ENCODE data around the gene SLC25A5. TPM values are rescaled to one million over a fixed set of nuclear protein-coding genes. Genes with fewer than 3 reads are reported as not detected.

SLC25A5 gene
- 100 to 1,000 TPM; 191 to 206 TPM for total RNA-seq
- 100 to 1,000 TPM; 209 to 304 TPM for polyA plus RNA-seq

GRCh38 chrX:119467842-119468550 is at the start of gene SLC25A5:
SLC25A5 (plus strand) TSS chrX:119468444; CDS start chrX:119468516, 72 bp downstream.
- TF ChIP-seq ATF3 (IDR thresholded peaks at IDR 0.05) = no peak
- TF ChIP-seq EGR1 (IDR thresholded peaks at IDR 0.05; ENCODE audit: low read depth in 2 of 2) = no peak
- TF ChIP-seq TAF1 (conservative IDR thresholded peaks at IDR 0.05) = peak; percentile 63
- peak; percentile 45 to 59 for TF ChIP-seq HNF4A (conservative IDR thresholded peaks at IDR 0.05)
- TF ChIP-seq YY1 (IDR thresholded peaks at IDR 0.05) = peak; percentile 33
- TF ChIP-seq, protein P1, sequence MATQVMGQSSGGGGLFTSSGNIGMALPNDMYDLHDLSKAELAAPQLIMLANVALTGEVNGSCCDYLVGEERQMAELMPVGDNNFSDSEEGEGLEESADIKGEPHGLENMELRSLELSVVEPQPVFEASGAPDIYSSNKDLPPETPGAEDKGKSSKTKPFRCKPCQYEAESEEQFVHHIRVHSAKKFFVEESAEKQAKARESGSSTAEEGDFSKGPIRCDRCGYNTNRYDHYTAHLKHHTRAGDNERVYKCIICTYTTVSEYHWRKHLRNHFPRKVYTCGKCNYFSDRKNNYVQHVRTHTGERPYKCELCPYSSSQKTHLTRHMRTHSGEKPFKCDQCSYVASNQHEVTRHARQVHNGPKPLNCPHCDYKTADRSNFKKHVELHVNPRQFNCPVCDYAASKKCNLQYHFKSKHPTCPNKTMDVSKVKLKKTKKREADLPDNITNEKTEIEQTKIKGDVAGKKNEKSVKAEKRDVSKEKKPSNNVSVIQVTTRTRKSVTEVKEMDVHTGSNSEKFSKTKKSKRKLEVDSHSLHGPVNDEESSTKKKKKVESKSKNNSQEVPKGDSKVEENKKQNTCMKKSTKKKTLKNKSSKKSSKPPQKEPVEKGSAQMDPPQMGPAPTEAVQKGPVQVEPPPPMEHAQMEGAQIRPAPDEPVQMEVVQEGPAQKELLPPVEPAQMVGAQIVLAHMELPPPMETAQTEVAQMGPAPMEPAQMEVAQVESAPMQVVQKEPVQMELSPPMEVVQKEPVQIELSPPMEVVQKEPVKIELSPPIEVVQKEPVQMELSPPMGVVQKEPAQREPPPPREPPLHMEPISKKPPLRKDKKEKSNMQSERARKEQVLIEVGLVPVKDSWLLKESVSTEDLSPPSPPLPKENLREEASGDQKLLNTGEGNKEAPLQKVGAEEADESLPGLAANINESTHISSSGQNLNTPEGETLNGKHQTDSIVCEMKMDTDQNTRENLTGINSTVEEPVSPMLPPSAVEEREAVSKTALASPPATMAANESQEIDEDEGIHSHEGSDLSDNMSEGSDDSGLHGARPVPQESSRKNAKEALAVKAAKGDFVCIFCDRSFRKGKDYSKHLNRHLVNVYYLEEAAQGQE (IDR thresholded peaks at IDR 0.05) = peak; percentile 89
- TF ChIP-seq SP1 (IDR thresholded peaks at IDR 0.05) = peak; percentile 4
- no peak for TF ChIP-seq MAX (IDR thresholded peaks at IDR 0.05)
- no peak for TF ChIP-seq FOXA2 (IDR thresholded peaks at IDR 0.05)
- no peak for TF ChIP-seq NR2F2 (IDR thresholded peaks at IDR 0.05)
- peak; percentile 32 to 42 for TF ChIP-seq RXRA (IDR thresholded peaks at IDR 0.05)
- TF ChIP-seq JUND (IDR thresholded peaks at IDR 0.05) = no peak
- Histone ChIP-seq H3K36me3 (ENCODE audit: control insufficient read depth in 4 of 4, insufficient read depth in 3 of 4, low read depth in 1 of 4, low read length in 3 of 4) (peaks cover 0 to 8% (median 7%) of the 10 kb centered on the region in 4 donors), H3K4me1 (ENCODE audit: control insufficient read depth in 4 of 4, insufficient read depth in 4 of 4, low read length in 3 of 4) (peaks cover 0 to 36% (median 9%) of the 10 kb centered on the region in 4 donors), H3K9me3 (ENCODE audit: control insufficient read depth in 4 of 4, low read length in 3 of 4) (no peaks in the 10 kb centered on the region), H3K9ac (ENCODE audit: low read depth in 1 of 2, low read length in 2 of 2) (peak within 1 kb of the TSS; percentile 48 to 75), H3K27ac (ENCODE audit: low read depth in 1 of 2, low read length in 2 of 2) (peak within 1 kb of the TSS; percentile 94 to 98), H3K27me3 (ENCODE audit: control insufficient read depth in 4 of 4, insufficient read depth in 4 of 4, low read length in 3 of 4) (no peaks in the 10 kb centered on the region), H3K4me3 (ENCODE audit: low read depth in 1 of 3, low read length in 3 of 3) (peak within 1 kb of the TSS; percentile 72 to 75 (median 75))
- peak; percentile 85 for DNase-seq (ENCODE audit: low spot score)
- WGBS = 1% methylated on average over 46 of the region's 46 CpGs

DNA sequence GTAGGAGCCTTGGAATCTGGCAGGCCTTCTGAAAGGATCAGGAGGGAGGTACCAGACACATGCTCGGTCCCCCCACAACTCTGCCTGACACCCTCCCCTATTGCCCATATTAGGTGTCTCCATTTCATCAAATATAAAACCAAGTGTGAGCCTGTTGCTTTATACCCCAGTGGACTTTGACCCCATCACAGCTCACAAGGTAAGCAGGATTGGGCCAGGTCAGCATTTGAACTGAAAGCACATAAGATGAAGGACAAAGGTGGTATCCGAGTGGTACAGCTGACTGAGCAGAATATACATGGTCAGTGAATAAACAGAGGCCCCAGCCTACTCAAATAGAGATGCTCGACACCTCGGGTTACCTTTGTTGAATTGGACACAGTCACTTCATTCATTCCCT is 49.1 kb upstream of the SLC25A5 start:
- H3K4me1 ChIP-seq (ENCODE audit: control insufficient read depth in 4 of 4, insufficient read depth in 4 of 4, low read length in 3 of 4) = peaks cover 1 to 17% (median 13%) of the 10 kb centered on the region in 4 donors
- TF ChIP-seq SP1 (IDR thresholded peaks at IDR 0.05) = peak; percentile 66
- TF ChIP-seq FOXA2 (IDR thresholded peaks at IDR 0.05) = peak; percentile 17
- TF ChIP-seq CTCF (IDR thresholded peaks at IDR 0.05; ENCODE audit: low read depth, low read length, missing input control) = no peak
- TF ChIP-seq HNF4G (IDR thresholded peaks at IDR 0.05) = peak; percentile 66
- TF ChIP-seq, protein P2, sequence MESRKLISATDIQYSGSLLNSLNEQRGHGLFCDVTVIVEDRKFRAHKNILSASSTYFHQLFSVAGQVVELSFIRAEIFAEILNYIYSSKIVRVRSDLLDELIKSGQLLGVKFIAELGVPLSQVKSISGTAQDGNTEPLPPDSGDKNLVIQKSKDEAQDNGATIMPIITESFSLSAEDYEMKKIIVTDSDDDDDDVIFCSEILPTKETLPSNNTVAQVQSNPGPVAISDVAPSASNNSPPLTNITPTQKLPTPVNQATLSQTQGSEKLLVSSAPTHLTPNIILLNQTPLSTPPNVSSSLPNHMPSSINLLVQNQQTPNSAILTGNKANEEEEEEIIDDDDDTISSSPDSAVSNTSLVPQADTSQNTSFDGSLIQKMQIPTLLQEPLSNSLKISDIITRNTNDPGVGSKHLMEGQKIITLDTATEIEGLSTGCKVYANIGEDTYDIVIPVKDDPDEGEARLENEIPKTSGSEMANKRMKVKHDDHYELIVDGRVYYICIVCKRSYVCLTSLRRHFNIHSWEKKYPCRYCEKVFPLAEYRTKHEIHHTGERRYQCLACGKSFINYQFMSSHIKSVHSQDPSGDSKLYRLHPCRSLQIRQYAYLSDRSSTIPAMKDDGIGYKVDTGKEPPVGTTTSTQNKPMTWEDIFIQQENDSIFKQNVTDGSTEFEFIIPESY (IDR thresholded peaks at IDR 0.05) = no peak
- TF ChIP-seq YY1 (IDR thresholded peaks at IDR 0.05) = no peak
- TF ChIP-seq, protein P1 (IDR thresholded peaks at IDR 0.05) = no peak
- no peak for TF ChIP-seq GABPA (IDR thresholded peaks at IDR 0.05 in 1 of 2, conservative IDR thresholded peaks at IDR 0.05 in 1 of 2)
- TF ChIP-seq JUND (IDR thresholded peaks at IDR 0.05) = peak in 1 of 2 donors; percentile 37
- TF ChIP-seq HNF4A (conservative IDR thresholded peaks at IDR 0.05) = peak; percentile 88 to 91
- TF ChIP-seq EGR1 (IDR thresholded peaks at IDR 0.05; ENCODE audit: low read depth in 2 of 2) = no peak
- TF ChIP-seq MAX (IDR thresholded peaks at IDR 0.05) = no peak
- no peak for TF ChIP-seq ATF3 (IDR thresholded peaks at IDR 0.05)
- no peak for TF ChIP-seq FOXA1 (IDR thresholded peaks at IDR 0.05)
- no peak for TF ChIP-seq TAF1 (conservative IDR thresholded peaks at IDR 0.05)
- peak; percentile 67 to 75 for TF ChIP-seq RXRA (IDR thresholded peaks at IDR 0.05)
- DNase-seq (ENCODE audit: low spot score) = no peak
- no peaks in the 10 kb centered on the region for H3K9me3 ChIP-seq (ENCODE audit: control insufficient read depth in 4 of 4, low read length in 3 of 4)
- no peaks in the 10 kb centered on the region for H3K27me3 ChIP-seq (ENCODE audit: control insufficient read depth in 4 of 4, insufficient read depth in 4 of 4, low read length in 3 of 4)
- H3K9ac ChIP-seq (ENCODE audit: low read depth in 1 of 2, low read length in 2 of 2) = no peak overlapping the region
- H3K27ac ChIP-seq (ENCODE audit: low read depth in 1 of 2, low read length in 2 of 2) = no peak overlapping the region
- no peak overlapping the region for H3K4me3 ChIP-seq (ENCODE audit: low read depth in 1 of 3, low read length in 3 of 3)
- WGBS = 33% methylated on average over 4 of the region's 4 CpGs
- no peaks in the 10 kb centered on the region for H3K36me3 ChIP-seq (ENCODE audit: control insufficient read depth in 4 of 4, insufficient read depth in 3 of 4, low read depth in 1 of 4, low read length in 3 of 4)
